PFSK-1 (cell line): ENCODE measurements around the gene MYO5B.

Experiments used
- FOXP2 ChIP-seq: optimal IDR thresholded peaks from 2 replicates; pipeline ENCODE3; 2011; ENCODE audit warnings: borderline replicate concordance, control low read depth, inconsistent platforms; ENCODE audit not compliant: insufficient read depth; ENCODE audit errors: extremely low read length, extremely low read depth
- POLR2AphosphoS5 ChIP-seq: IDR thresholded peaks from 2 replicates; pipeline ENCODE4 v1.6.1; 2012; ENCODE audit warnings: low read depth, mild to moderate bottlenecking, control low read depth, low read length, moderate library complexity
- SIN3A ChIP-seq: IDR thresholded peaks from 2 replicates; pipeline ENCODE4 v1.6.1; 2012; ENCODE audit warnings: mild to moderate bottlenecking, low read length, moderate library complexity, borderline replicate concordance; ENCODE audit not compliant: insufficient read depth
- TAF1 ChIP-seq: IDR thresholded peaks from 2 replicates; pipeline ENCODE4 v1.6.1; 2012; ENCODE audit warnings: low read length, control low read depth, borderline replicate concordance; ENCODE audit not compliant: insufficient read depth
- TF ChIP-seq, protein P1 (sequence below), 2 experiments: IDR thresholded peaks; 2 replicates each; pipeline versions ENCODE4 v1.6.1 to v1.8.0; 2011 to 2012; ENCODE audit warnings: low read depth in 2 of 2, low read length in 2 of 2, control low read depth in 1 of 2, inconsistent platforms in 1 of 2, mild to moderate bottlenecking in 1 of 2, moderate library complexity in 1 of 2; ENCODE audit not compliant: insufficient read depth in 1 of 2

The MYO5B gene

DNA sequence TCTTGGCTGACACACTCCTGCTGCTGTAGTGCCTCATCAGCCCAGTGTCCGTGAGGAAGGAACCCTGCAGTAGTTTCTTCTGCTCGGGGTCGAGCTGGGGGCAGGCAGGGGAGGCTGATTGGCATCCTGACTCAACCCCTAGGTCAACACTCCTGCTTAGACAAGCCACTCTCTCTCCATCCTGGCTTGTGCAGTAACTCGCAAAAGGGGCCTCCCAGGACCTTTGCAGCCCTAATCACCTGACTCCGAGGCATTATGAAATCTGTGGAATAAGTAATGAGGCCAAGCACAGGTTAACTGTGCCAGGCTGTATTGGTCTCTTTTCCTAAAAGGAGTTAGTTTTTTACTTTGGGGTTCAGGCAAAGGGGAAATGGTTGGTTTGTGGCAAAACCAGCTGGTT lies 289.2 kb downstream of the MYO5B start:
- TF ChIP-seq TAF1 (no peak), SIN3A (no peak), FOXP2 (no peak), POLR2AphosphoS5 (no peak)
- TF ChIP-seq, protein P1, sequence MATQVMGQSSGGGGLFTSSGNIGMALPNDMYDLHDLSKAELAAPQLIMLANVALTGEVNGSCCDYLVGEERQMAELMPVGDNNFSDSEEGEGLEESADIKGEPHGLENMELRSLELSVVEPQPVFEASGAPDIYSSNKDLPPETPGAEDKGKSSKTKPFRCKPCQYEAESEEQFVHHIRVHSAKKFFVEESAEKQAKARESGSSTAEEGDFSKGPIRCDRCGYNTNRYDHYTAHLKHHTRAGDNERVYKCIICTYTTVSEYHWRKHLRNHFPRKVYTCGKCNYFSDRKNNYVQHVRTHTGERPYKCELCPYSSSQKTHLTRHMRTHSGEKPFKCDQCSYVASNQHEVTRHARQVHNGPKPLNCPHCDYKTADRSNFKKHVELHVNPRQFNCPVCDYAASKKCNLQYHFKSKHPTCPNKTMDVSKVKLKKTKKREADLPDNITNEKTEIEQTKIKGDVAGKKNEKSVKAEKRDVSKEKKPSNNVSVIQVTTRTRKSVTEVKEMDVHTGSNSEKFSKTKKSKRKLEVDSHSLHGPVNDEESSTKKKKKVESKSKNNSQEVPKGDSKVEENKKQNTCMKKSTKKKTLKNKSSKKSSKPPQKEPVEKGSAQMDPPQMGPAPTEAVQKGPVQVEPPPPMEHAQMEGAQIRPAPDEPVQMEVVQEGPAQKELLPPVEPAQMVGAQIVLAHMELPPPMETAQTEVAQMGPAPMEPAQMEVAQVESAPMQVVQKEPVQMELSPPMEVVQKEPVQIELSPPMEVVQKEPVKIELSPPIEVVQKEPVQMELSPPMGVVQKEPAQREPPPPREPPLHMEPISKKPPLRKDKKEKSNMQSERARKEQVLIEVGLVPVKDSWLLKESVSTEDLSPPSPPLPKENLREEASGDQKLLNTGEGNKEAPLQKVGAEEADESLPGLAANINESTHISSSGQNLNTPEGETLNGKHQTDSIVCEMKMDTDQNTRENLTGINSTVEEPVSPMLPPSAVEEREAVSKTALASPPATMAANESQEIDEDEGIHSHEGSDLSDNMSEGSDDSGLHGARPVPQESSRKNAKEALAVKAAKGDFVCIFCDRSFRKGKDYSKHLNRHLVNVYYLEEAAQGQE (IDR thresholded peaks at IDR 0.05; ENCODE audit: insufficient read depth in 1 of 2, low read depth in 2 of 2, low read length in 2 of 2) = no peak

DNA sequence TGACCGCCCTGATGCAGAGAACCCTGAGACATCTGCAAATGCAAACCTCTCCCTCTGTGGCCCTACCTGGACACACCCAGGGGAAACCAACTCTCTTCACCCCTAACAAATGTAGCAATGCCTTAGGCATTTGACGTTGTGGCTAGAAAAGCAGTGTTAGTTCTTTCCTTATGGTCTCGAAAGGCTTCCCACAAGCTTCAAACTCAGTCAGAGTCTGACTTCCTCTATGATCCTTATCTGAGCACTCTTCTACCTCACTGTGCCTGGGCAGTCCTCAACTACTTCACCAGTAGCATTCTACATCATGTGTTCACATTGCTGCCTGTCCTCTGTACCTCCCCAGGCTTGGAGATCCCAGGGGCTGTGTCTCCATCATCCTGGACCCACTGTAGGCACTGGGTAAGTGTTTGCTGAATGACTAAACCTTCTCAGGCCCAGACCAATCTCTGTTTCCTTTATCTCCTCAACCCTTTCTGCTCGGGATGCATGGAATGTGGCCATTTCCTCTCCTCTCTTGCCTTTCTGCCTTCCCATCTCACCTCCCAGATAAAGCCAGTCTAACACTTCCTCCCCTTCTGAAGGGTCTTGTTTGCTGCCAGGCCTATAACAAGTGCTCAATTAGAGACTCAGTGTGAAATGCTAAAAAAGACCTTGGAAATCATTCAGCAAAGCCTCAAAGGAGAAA lies 289.9 kb downstream of the MYO5B start:
- TF ChIP-seq SIN3A = no peak
- TF ChIP-seq TAF1 = no peak
- TF ChIP-seq FOXP2 = no peak
- TF ChIP-seq, protein P1 (IDR thresholded peaks at IDR 0.05; ENCODE audit: insufficient read depth in 1 of 2, low read depth in 2 of 2, low read length in 2 of 2) = no peak
- no peak for TF ChIP-seq POLR2AphosphoS5

GRCh38 chr18:49901862-49902340 lies 293.0 kb downstream of the MYO5B start:
- TF ChIP-seq TAF1 (no peak), SIN3A (no peak), POLR2AphosphoS5 (no peak), FOXP2 (no peak)
- TF ChIP-seq, protein P1 (IDR thresholded peaks at IDR 0.05; ENCODE audit: insufficient read depth in 1 of 2, low read depth in 2 of 2, low read length in 2 of 2) = no peak

DNA sequence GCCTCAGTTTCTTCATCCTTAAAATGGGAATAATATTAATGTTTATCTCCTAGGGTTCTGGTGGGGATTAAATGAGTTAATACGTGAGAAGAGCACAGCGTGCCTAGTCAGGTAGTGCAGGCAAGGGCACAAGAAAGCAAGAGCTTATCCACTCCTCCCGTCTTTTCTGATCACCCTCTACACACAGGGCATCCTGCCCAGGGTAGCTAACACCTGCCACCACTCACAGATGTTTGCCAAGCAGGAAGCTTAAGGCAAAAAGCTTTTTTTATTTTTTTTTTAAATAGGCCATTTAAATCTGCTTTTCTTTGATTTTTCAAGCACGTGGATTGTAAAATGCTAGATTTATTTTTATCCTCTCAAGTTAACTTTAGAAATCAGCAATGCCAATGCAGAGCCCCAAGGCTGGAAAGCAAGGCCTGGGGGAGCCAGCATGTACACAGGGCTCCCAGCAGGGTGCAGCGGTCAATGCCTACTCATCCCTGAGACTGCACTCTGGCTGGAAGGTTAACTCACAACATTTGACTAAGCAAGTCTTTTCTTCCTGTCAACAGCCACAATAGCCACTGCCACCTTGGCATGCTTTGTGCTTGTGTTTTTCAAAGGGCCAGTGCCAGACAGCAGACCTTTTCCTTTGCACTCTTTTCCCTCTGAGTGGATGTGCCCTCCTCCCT lies 295.2 kb downstream of the MYO5B start:
- TF ChIP-seq TAF1 (no peak), SIN3A (no peak)

- TF ChIP-seq, protein P1 (IDR thresholded peaks at IDR 0.05; ENCODE audit: insufficient read depth in 1 of 2, low read depth in 2 of 2, low read length in 2 of 2) = peak; percentile 97 to 100
- TF ChIP-seq POLR2AphosphoS5 = no peak
These were observed 296.5 kb downstream of the MYO5B start for GRCh38 chr18:49898421-49898820.
